Body of pancreas (tissue), 4 donors: Measurements from ENCODE around the gene IQGAP2.

ENCODE experiments used
- CTCF ChIP-seq, 7 experiments: fragments of 450-650 bp in 4 of 7; fragments of 200-600 bp in 3 of 7; sonication (generic) in 3 of 7; IDR thresholded peaks; one replicate each; pipeline ENCODE4 v1.5.1; 2016 to 2019; ENCODE audit warnings: antibody characterized with exemption in 7 of 7
- POLR2A ChIP-seq, 3 donors: fragments of 450-650 bp; IDR thresholded peaks; one replicate each; pipeline ENCODE4 v1.6.1; 2016; ENCODE audit warnings: antibody characterized with exemption in 3 of 3, mild to moderate bottlenecking in 2 of 3

- TF ChIP-seq CTCF (IDR thresholded peaks at IDR 0.05) (no peak), POLR2A (IDR thresholded peaks at IDR 0.05) (no peak)
Measured at GRCh38 chr5:76547891-76548524, 144.9 kb downstream of the IQGAP2 start.
